HepG2 (cell line): ENCODE results near the gene ZNF431. TPM values are rescaled to one million over a fixed set of nuclear protein-coding genes. Genes with fewer than 3 reads are reported as not detected.

Source experiments
- CC2D1A ChIP-seq: sonication (generic); formaldehyde crosslinking; IDR thresholded peaks from 2 replicates; pipeline ENCODE4 v1.8.1; 2023; ENCODE audit warnings: mild to moderate bottlenecking, missing genetic modification reagents
- EP300 ChIP-seq, 3 experiments: sonication (generic) in 1 of 3; formaldehyde crosslinking in 1 of 3; IDR thresholded peaks; 2 replicates each; pipeline versions ENCODE4 v1.5.1 to v1.6.1; 2011 to 2020; ENCODE audit warnings: low read depth in 2 of 3, low read length in 2 of 3, borderline replicate concordance in 1 of 3, improper control_type of control experiment in 1 of 3, mild to moderate bottlenecking in 1 of 3, missing genetic modification reagents in 1 of 3, moderate library complexity in 1 of 3
- FOSL1 ChIP-seq: sonication (generic); formaldehyde crosslinking; IDR thresholded peaks from 2 replicates; pipeline ENCODE4 v1.9.0; 2021; ENCODE audit warnings: missing genetic modification reagents, borderline replicate concordance
- HNRNPLL ChIP-seq: fragments of 200-400 bp; formaldehyde crosslinking; IDR thresholded peaks from 2 replicates; pipeline ENCODE4 v1.6.1; 2017; ENCODE audit warnings: mild to moderate bottlenecking, low read depth, low read length; ENCODE audit not compliant: poor library complexity, severe bottlenecking
- KDM2A ChIP-seq: sonication (generic); formaldehyde crosslinking; IDR thresholded peaks from 2 replicates; pipeline ENCODE4 v1.4.0; 2020; ENCODE audit warnings: low read depth, missing genetic modification reagents, borderline replicate concordance
- MATR3 ChIP-seq: sonication (generic); formaldehyde crosslinking; IDR thresholded peaks from 2 replicates; pipeline ENCODE4 v1.4.0; 2020; ENCODE audit warnings: missing genetic modification reagents
- SATB2 ChIP-seq: sonication (generic); formaldehyde crosslinking; IDR thresholded peaks from 2 replicates; pipeline ENCODE4 v1.5.0; 2020; ENCODE audit warnings: missing genetic modification reagents
- SMAD9 ChIP-seq: sonication (generic); formaldehyde crosslinking; IDR thresholded peaks from 2 replicates; pipeline ENCODE4 v1.5.1; 2020; ENCODE audit warnings: mild to moderate bottlenecking, missing genetic modification reagents
- SMYD3 ChIP-seq: sonication (generic); formaldehyde crosslinking; IDR thresholded peaks from 2 replicates; pipeline ENCODE4 v1.8.1; 2023; ENCODE audit warnings: mild to moderate bottlenecking, missing genetic modification reagents
- TRIM24 ChIP-seq: sonication (generic); formaldehyde crosslinking; IDR thresholded peaks from 2 replicates; pipeline ENCODE4 v1.8.0; 2022; ENCODE audit warnings: mild to moderate bottlenecking, missing genetic modification reagents
- TSC22D2 ChIP-seq: sonication (generic); formaldehyde crosslinking; IDR thresholded peaks from 2 replicates; pipeline ENCODE4 v1.5.1; 2020; ENCODE audit warnings: missing genetic modification reagents, mild to moderate bottlenecking, borderline replicate concordance
- ZNF329 ChIP-seq: sonication (generic); formaldehyde crosslinking; IDR thresholded peaks from 2 replicates; pipeline ENCODE4 v1.9.0; 2021; ENCODE audit warnings: low read depth, mild to moderate bottlenecking, missing genetic modification reagents
- ZNF460 ChIP-seq: sonication (generic); formaldehyde crosslinking; IDR thresholded peaks from 2 replicates; pipeline ENCODE4 v1.5.1; 2020; ENCODE audit warnings: missing genetic modification reagents, mild to moderate bottlenecking, borderline replicate concordance
- ZNF577 ChIP-seq: sonication (generic); formaldehyde crosslinking; IDR thresholded peaks from 2 replicates; pipeline ENCODE4 v1.4.0; 2020; ENCODE audit warnings: mild to moderate bottlenecking, low read depth, missing genetic modification reagents, borderline replicate concordance
- polyA plus RNA-seq, 8 experiments: library from polyadenylated mRNA; depleted of rRNA in 3 of 8; stranded (reverse) in 7 of 8; unstranded in 1 of 8; fragments of >200 nt; fragmentation: Illumina TruSeq in 4 of 8; extraction: Trizol in 4 of 8; gene quantifications; 2 replicates each; pipeline versions ENCODE4 v1.2.1 to v1.2.3, GENCODE V29; 2011 to 2016; ENCODE audit warnings: low read depth in 4 of 8, missing spikeins in 1 of 8, mixed read lengths in 1 of 8; ENCODE audit not compliant: insufficient read depth in 1 of 8
- total RNA-seq, 5 experiments: library from RNA; depleted of rRNA; stranded (reverse); fragments of >200 nt; fragmentation: Illumina TruSeq; extraction: Trizol; gene quantifications; 2 replicates each; pipeline ENCODE4 v1.2.3, GENCODE V29; 2016; ENCODE audit warnings: low read depth in 1 of 5
- TF ChIP-seq, protein P1 (sequence below): IDR thresholded peaks from 2 replicates; pipeline ENCODE4 v1.6.1; 2012; ENCODE audit warnings: inconsistent platforms
- TF ChIP-seq, protein P2 (sequence below): sonication (generic); formaldehyde crosslinking; IDR thresholded peaks from 2 replicates; pipeline ENCODE4 v1.4.0; 2020; ENCODE audit warnings: missing genetic modification reagents
- TF ChIP-seq, protein P3 (sequence below): sonication (generic); formaldehyde crosslinking; IDR thresholded peaks from 2 replicates; pipeline ENCODE4 v1.8.1; 2023; ENCODE audit warnings: missing genetic modification reagents, inconsistent platforms, borderline replicate concordance
- TF ChIP-seq, protein P4 (sequence below): sonication (generic); formaldehyde crosslinking; IDR thresholded peaks from 2 replicates; pipeline ENCODE4 v1.8.0; 2022; ENCODE audit warnings: mild to moderate bottlenecking, missing genetic modification reagents, borderline replicate concordance
- TF ChIP-seq, protein P5 (sequence below): sonication (generic); formaldehyde crosslinking; IDR thresholded peaks from 2 replicates; pipeline ENCODE4 v1.9.0; 2021; ENCODE audit warnings: missing genetic modification reagents, borderline replicate concordance
- TF ChIP-seq, protein P6 (sequence below): IDR thresholded peaks from 2 replicates; pipeline ENCODE4 v1.6.1; 2016

ZNF431 gene
- total and polyA plus RNA-seq, 2 of the 13 experiments (the other 11 are each of a cell fraction or from before 2014, with no cell fraction given) = 4.4 to 11.8 TPM

DNA sequence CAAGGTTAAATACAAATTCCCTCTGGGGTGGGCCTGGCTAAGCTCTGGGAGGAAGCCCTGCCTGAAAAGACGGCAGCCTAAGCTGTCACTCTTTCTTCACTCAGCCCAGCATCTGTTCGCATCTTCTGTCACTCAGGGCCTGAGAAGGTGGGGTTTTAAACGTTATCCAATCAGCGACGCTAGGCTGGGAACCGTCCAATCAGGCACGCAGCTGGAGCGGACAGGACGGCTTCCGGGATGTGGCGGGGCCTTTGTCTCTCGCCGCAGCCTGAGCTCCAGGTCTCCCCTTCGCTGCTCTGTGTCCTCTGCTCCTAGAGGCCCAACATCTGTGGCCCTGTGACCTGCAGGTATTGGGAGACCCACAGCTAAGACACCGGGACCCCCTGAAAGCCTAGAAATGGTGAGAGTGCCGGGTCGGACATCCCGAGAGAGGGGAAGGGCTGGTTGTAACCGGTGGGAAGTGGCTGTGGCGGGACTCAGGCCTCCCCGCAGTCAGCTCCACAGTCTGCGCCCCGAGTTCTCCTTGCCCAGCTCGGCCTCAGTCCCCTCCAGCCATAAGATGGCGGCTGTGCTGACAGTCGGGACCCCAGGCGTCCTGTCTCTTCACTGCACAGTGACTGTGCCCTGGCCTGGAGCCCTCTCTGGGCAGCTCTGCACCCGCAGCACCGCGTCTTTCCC, at the start of gene ZNF431 (continued):
- TF ChIP-seq SMYD3 (CRISPR knock-in tag) (no peak), HNRNPLL (no peak), KDM2A (peak; percentile 73; the same call in 1 of the 2 replicates), ZNF577 (no peak), ZNF460 (no peak), MATR3 (CRISPR knock-in tag) (no peak), FOSL1 (no peak), ZNF329 (CRISPR knock-in tag) (peak; percentile 58; the same call in 1 of the 2 replicates), EP300 (IDR thresholded peaks at IDR 0.05; ENCODE audit: low read depth in 2 of 2, low read length in 2 of 2) (no peak), EP300 (CRISPR knock-in tag; IDR thresholded peaks at IDR 0.05; ENCODE audit: borderline replicate concordance) (no peak), TSC22D2 (CRISPR knock-in tag) (no peak), SMAD9 (no peak), CC2D1A (CRISPR knock-in tag) (no peak), SATB2 (CRISPR knock-in tag) (no peak), TRIM24 (no peak)
- TF ChIP-seq, protein P1, sequence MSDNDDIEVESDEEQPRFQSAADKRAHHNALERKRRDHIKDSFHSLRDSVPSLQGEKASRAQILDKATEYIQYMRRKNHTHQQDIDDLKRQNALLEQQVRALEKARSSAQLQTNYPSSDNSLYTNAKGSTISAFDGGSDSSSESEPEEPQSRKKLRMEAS = 0 out of 2 replicates have a peak, but pooled peaks have one; percentile 31
- TF ChIP-seq, protein P2, sequence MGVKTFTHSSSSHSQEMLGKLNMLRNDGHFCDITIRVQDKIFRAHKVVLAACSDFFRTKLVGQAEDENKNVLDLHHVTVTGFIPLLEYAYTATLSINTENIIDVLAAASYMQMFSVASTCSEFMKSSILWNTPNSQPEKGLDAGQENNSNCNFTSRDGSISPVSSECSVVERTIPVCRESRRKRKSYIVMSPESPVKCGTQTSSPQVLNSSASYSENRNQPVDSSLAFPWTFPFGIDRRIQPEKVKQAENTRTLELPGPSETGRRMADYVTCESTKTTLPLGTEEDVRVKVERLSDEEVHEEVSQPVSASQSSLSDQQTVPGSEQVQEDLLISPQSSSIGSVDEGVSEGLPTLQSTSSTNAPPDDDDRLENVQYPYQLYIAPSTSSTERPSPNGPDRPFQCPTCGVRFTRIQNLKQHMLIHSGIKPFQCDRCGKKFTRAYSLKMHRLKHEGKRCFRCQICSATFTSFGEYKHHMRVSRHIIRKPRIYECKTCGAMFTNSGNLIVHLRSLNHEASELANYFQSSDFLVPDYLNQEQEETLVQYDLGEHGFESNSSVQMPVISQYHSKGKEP (CRISPR knock-in tag) = no peak
- TF ChIP-seq, protein P3, sequence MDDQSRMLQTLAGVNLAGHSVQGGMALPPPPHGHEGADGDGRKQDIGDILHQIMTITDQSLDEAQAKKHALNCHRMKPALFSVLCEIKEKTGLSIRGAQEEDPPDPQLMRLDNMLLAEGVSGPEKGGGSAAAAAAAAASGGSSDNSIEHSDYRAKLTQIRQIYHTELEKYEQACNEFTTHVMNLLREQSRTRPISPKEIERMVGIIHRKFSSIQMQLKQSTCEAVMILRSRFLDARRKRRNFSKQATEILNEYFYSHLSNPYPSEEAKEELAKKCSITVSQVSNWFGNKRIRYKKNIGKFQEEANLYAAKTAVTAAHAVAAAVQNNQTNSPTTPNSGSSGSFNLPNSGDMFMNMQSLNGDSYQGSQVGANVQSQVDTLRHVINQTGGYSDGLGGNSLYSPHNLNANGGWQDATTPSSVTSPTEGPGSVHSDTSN (CRISPR knock-in tag) = no peak
- TF ChIP-seq, protein P4, sequence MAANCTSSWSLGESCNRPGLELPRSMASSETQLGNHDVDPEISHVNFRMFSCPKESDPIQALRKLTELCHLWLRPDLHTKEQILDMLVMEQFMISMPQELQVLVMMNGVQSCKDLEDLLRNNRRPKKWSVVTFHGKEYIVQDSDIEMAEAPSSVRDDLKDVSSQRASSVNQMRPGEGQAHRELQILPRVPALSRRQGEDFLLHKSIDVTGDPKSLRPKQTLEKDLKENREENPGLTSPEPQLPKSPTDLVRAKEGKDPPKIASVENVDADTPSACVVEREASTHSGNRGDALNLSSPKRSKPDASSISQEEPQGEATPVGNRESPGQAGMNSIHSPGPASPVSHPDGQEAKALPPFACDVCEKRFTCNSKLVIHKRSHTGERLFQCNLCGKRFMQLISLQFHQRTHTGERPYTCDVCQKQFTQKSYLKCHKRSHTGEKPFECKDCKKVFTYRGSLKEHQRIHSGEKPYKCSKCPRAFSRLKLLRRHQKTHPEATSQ (CRISPR knock-in tag) = no peak
- TF ChIP-seq, protein P5, sequence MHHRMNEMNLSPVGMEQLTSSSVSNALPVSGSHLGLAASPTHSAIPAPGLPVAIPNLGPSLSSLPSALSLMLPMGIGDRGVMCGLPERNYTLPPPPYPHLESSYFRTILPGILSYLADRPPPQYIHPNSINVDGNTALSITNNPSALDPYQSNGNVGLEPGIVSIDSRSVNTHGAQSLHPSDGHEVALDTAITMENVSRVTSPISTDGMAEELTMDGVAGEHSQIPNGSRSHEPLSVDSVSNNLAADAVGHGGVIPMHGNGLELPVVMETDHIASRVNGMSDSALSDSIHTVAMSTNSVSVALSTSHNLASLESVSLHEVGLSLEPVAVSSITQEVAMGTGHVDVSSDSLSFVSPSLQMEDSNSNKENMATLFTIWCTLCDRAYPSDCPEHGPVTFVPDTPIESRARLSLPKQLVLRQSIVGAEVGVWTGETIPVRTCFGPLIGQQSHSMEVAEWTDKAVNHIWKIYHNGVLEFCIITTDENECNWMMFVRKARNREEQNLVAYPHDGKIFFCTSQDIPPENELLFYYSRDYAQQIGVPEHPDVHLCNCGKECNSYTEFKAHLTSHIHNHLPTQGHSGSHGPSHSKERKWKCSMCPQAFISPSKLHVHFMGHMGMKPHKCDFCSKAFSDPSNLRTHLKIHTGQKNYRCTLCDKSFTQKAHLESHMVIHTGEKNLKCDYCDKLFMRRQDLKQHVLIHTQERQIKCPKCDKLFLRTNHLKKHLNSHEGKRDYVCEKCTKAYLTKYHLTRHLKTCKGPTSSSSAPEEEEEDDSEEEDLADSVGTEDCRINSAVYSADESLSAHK (CRISPR knock-in tag) = no peak
- TF ChIP-seq, protein P6, sequence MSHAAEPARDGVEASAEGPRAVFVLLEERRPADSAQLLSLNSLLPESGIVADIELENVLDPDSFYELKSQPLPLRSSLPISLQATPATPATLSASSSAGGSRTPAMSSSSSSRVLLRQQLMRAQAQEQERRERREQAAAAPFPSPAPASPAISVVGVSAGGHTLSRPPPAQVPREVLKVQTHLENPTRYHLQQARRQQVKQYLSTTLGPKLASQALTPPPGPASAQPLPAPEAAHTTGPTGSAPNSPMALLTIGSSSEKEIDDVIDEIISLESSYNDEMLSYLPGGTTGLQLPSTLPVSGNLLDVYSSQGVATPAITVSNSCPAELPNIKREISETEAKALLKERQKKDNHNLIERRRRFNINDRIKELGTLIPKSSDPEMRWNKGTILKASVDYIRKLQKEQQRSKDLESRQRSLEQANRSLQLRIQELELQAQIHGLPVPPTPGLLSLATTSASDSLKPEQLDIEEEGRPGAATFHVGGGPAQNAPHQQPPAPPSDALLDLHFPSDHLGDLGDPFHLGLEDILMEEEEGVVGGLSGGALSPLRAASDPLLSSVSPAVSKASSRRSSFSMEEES (CRISPR knock-in tag) = no peak
